DOHH2 (cell line): ENCODE results near the gene TRIM16.
"Not testable (repeated sequence)": the region's sequence is repeated elsewhere in the genome, so short reads cannot be mapped to it uniquely, and the experiment has no call there.

ENCODE experiments used
- H3F3A ChIP-seq: fragments of 200-600 bp; sonication (generic), shearing (Covaris generic); 2 replicates; pipeline ENCODE4 v1.6.0; 2016; ENCODE audit warnings: antibody characterized with exemption, mild to moderate bottlenecking; ENCODE audit not compliant: control insufficient read depth, insufficient read depth
- H3K27ac ChIP-seq: fragments of 200-600 bp; sonication (generic); 2 replicates; pipeline ENCODE4 v1.5.1; 2014; ENCODE audit warnings: low read depth, mild to moderate bottlenecking, low read length, moderate library complexity
- H3K27me3 ChIP-seq: fragments of 200-600 bp; sonication (generic); 2 replicates; pipeline ENCODE4 v1.6.1; 2014; ENCODE audit warnings: mild to moderate bottlenecking, low read length, mixed read lengths; ENCODE audit not compliant: control insufficient read depth
- H3K36me3 ChIP-seq: fragments of 200-600 bp; sonication (generic); 2 replicates; pipeline ENCODE4 v1.6.1; 2014; ENCODE audit warnings: mild to moderate bottlenecking, low read length, moderate library complexity, mixed read lengths; ENCODE audit not compliant: control insufficient read depth
- H3K4me1 ChIP-seq: fragments of 200-600 bp; sonication (generic); 2 replicates; pipeline ENCODE4 v1.6.1; 2014; ENCODE audit warnings: mild to moderate bottlenecking, low read length, mixed read lengths; ENCODE audit not compliant: control insufficient read depth
- H3K4me2 ChIP-seq: fragments of 200-600 bp; sonication (generic); 2 replicates; pipeline ENCODE4 v1.6.0; 2014; ENCODE audit warnings: mild to moderate bottlenecking, low read length, moderate library complexity
- H3K4me3 ChIP-seq: fragments of 200-600 bp; sonication (generic); 2 replicates; pipeline ENCODE4 v1.5.1; 2014; ENCODE audit warnings: mild to moderate bottlenecking, low read length, mixed read lengths
- H3K79me2 ChIP-seq: fragments of 200-600 bp; sonication (generic); 2 replicates; pipeline ENCODE4 v1.6.1; 2014; ENCODE audit warnings: mild to moderate bottlenecking, low read length, mixed read lengths; ENCODE audit not compliant: control insufficient read depth
- H3K9me2 ChIP-seq: fragments of 200-600 bp; sonication (generic); replicated peaks from 2 replicates; pipeline ENCODE4 v1.6.1; 2014; ENCODE audit warnings: mild to moderate bottlenecking, low read length, mixed read lengths; ENCODE audit not compliant: control insufficient read depth
- H3K9me3 ChIP-seq: fragments of 200-600 bp; sonication (generic); 2 replicates; pipeline ENCODE4 v1.6.1; 2014; ENCODE audit warnings: antibody characterized with exemption, low read length, mixed read lengths; ENCODE audit not compliant: control insufficient read depth, insufficient read depth
- H4K20me1 ChIP-seq: fragments of 200-600 bp; sonication (generic); 2 replicates; pipeline ENCODE4 v1.6.0; 2014; ENCODE audit warnings: low read depth, mild to moderate bottlenecking, antibody characterized with exemption, low read length, moderate library complexity; ENCODE audit not compliant: control insufficient read depth, insufficient read depth

The TRIM16 gene

GRCh38 chr17:15699937-15700336 lies 15.8 kb upstream of the TRIM16 start:
- Histone ChIP-seq H3K4me2 (peak overlapping the region; percentile 62), H3K4me3 (peak overlapping the region; percentile 77)
- H3K79me2 ChIP-seq, H3K9me3 ChIP-seq, H4K20me1 ChIP-seq, H3K36me3 ChIP-seq, H3K9me2 ChIP-seq, H3K4me1 ChIP-seq, H3K27me3 ChIP-seq, H3F3A ChIP-seq, H3K27ac ChIP-seq: not testable (repeated sequence)

GRCh38 chr17:15699413-15699924 lies 15.4 kb upstream of the TRIM16 start, which contains the start of gene ZNF286A:
Gene ZNF286A (plus strand): TSS chr17:15699752. CDS start chr17:15700330, 578 bp downstream.
- not testable (repeated sequence) for H4K20me1 ChIP-seq, H3K9me2 ChIP-seq, H3K27me3 ChIP-seq, H3K79me2 ChIP-seq, H3K9me3 ChIP-seq, H3K4me1 ChIP-seq, H3K27ac ChIP-seq, H3F3A ChIP-seq, H3K36me3 ChIP-seq
- peak within 1 kb of the TSS; percentile 62 for H3K4me2 ChIP-seq
- H3K4me3 ChIP-seq = peak within 1 kb of the TSS; percentile 77

- not testable (repeated sequence) for H3K9me3 ChIP-seq, H3K27ac ChIP-seq, H3K9me2 ChIP-seq, H3K79me2 ChIP-seq, H4K20me1 ChIP-seq, H3F3A ChIP-seq, H3K27me3 ChIP-seq, H3K36me3 ChIP-seq, H3K4me1 ChIP-seq
- Histone ChIP-seq H3K4me2 (peak overlapping the region; percentile 62), H3K4me3 (peak overlapping the region; percentile 77)
Measured at GRCh38 chr17:15698967-15699366, 14.9 kb upstream of the TRIM16 start.

GRCh38 chr17:15687494-15687893 lies 3.4 kb upstream of the TRIM16 start:
- H3K79me2 ChIP-seq, H3K27me3 ChIP-seq, H3F3A ChIP-seq, H3K4me3 ChIP-seq, H3K27ac ChIP-seq, H3K4me2 ChIP-seq, H3K9me2 ChIP-seq, H3K36me3 ChIP-seq, H4K20me1 ChIP-seq, H3K9me3 ChIP-seq: not testable (repeated sequence)
- H3K4me1 ChIP-seq = peaks cover 12% of the 10 kb centered on the region

- H3K9me2 ChIP-seq, H3K27me3 ChIP-seq, H4K20me1 ChIP-seq, H3K27ac ChIP-seq, H3F3A ChIP-seq, H3K36me3 ChIP-seq, H3K79me2 ChIP-seq, H3K9me3 ChIP-seq: not testable (repeated sequence)
- Histone ChIP-seq H3K4me2 (peak overlapping the region; percentile 82), H3K4me3 (peak overlapping the region; percentile 82), H3K4me1 (peaks cover 13% of the 10 kb centered on the region)
Measured at GRCh38 chr17:15683135-15683534, 976 bp downstream of the TRIM16 start.

GRCh38 chr17:15675991-15676390 lies 8.1 kb downstream of the TRIM16 start:
- not testable (repeated sequence) for H3K27me3 ChIP-seq, H3K9me2 ChIP-seq, H3K4me1 ChIP-seq, H3K27ac ChIP-seq, H3K36me3 ChIP-seq, H3K4me3 ChIP-seq, H3F3A ChIP-seq, H3K4me2 ChIP-seq, H3K9me3 ChIP-seq, H4K20me1 ChIP-seq, H3K79me2 ChIP-seq

- H3K27ac ChIP-seq, H3K4me2 ChIP-seq, H3F3A ChIP-seq, H3K9me2 ChIP-seq, H3K4me1 ChIP-seq, H3K9me3 ChIP-seq, H3K79me2 ChIP-seq, H3K4me3 ChIP-seq, H4K20me1 ChIP-seq, H3K36me3 ChIP-seq, H3K27me3 ChIP-seq: not testable (repeated sequence)
Measured at GRCh38 chr17:15674640-15675039, 9.5 kb downstream of the TRIM16 start.

GRCh38 chr17:15669526-15669925 lies 14.6 kb downstream of the TRIM16 start:
- H3K9me2 ChIP-seq, H3K27me3 ChIP-seq, H4K20me1 ChIP-seq, H3K79me2 ChIP-seq, H3K36me3 ChIP-seq, H3K4me3 ChIP-seq, H3K4me2 ChIP-seq, H3K4me1 ChIP-seq, H3F3A ChIP-seq, H3K27ac ChIP-seq, H3K9me3 ChIP-seq: not testable (repeated sequence)
